HG03460 (cell line): ENCODE data around the gene OVCA2.

Experiments
- ATAC-seq: cut with Tn5 transposase; IDR thresholded peaks from one replicate; pipeline ENCODE4 v1.9.1; 2021; ENCODE audit not compliant: unreplicated experiment

The OVCA2 gene

DNA sequence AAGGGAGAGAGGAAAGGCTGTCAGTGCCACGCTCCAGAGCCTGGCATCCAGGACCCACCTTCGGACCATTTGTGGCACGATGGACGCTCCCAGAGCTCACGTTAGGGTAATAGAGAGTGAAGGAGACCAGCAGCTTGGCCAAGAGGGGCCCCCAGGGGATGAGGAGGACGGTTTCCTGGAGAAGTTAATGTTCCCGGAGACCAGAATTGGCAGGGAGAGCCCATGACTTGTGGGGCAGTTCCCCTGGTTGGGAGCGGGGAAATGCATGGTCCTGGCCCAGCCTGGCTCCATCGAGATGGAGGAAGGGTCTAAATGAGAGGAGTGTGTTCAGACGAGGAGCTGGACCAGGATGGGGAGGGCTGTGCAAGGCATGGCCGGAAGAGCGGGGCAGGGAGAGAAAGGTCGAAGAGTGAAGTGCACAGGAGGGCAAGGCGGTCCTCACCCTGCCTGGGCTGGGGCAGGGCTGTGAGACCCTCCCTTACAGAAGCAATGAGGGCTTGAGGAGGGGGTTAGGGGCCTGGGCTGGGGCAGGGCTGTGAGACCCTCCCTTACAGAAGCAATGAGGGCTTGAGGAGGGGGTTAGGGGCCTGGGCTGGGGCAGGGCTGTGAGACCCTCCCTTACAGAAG lies 10.2 kb downstream of the OVCA2 start:
- no peak for ATAC-seq

DNA sequence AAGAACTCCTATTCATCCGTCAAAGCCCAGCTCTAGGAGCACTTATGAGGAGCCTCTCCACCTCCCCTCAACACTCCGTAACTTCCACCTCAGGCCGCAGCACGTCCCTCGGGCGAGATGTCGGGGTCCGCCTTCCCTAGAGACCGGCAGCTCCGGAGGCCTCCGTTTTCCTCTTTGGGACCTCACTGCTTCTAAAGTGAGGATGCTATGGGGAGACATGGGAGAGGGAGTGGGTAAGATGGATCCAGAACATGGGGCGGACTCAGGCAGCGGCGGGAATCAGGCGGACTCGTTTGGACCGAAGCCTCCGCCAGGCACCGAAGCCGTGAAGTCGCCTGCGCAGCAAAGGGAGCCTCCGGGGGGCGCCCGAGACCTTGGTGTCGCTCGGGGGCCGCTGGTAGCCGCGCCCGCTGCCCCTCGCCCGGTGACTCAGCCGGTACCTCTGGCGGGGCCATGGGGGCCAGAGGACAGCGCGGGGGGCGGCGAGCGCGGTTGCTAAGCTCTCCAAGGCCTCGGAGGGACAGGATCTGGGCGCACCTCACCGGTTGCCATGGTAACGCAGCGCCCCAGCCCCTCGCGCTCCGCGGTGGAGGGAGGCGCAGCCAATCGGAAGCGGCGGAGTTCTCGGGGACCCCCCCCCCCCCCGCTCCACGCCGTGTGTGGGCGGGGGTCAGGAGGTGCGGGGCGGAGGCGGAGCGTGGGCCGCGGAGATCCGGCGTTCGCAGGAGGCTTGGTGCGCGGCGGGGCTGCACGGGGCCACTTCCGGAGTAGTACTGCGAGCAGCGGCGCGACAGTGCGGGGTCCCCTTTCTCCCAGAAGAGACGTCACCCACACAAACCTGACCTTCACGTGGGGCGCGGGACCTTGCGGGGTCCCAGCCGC lies 11.8 kb downstream of the OVCA2 start:
- no peak for ATAC-seq

DNA sequence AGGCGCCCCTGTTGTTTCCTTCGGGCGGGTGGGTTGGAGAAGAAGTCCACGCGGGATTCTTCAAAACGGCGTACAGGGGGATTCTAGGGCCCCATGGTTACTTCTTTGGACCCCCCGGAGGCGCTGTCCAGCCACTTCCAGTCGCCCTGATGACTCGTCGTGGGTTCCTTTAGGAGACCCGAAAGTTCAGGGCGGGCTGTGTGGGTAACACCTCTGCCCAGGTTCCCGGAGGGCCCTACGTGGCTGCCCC lies 12.4 kb downstream of the OVCA2 start:
- no peak for ATAC-seq

DNA sequence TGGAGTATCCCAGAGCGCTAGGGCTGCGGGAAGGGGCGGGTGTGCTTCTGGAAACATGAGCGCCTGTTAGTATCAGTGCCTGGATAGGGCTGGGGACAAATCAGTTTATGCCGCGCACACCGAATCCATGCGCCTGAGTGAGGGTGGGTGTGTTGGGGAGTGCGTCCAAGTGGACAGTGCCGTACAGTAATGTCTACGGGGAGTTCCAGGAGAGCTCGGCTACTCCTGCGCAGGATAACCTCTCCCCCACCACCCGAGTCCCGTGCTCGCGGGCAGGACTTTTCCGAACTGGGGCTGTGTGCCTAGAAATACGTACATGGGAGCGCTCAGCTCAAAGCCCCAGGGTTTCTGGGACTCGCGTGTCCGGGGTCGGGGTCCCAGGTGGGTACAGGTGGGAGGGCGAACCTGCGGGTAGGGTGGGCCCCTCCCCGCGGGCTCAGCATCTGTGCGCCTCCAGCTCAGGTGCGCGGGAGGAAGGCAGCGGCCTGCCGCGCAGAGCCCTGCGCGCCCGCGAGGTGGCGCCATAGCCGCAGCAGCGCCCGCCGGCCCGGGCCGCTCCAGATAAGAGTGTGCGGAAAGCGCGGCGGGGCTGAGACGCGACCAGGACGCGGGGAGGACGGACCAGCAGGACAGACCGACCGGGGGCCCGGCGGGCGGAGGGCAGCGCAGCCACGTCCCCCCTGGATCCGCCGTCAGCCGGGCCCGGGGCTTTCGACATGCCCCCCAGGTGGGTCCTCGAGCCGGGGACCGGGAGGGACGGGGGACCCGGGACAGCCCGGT lies 12.9 kb downstream of the OVCA2 start, which contains the start of gene HIC1:
TSS of gene HIC1 (plus strand) at position 592 of the 780 bp plus-strand sequence. CDS start 1,588 bp downstream, outside the sequence.
- no peak for ATAC-seq

DNA sequence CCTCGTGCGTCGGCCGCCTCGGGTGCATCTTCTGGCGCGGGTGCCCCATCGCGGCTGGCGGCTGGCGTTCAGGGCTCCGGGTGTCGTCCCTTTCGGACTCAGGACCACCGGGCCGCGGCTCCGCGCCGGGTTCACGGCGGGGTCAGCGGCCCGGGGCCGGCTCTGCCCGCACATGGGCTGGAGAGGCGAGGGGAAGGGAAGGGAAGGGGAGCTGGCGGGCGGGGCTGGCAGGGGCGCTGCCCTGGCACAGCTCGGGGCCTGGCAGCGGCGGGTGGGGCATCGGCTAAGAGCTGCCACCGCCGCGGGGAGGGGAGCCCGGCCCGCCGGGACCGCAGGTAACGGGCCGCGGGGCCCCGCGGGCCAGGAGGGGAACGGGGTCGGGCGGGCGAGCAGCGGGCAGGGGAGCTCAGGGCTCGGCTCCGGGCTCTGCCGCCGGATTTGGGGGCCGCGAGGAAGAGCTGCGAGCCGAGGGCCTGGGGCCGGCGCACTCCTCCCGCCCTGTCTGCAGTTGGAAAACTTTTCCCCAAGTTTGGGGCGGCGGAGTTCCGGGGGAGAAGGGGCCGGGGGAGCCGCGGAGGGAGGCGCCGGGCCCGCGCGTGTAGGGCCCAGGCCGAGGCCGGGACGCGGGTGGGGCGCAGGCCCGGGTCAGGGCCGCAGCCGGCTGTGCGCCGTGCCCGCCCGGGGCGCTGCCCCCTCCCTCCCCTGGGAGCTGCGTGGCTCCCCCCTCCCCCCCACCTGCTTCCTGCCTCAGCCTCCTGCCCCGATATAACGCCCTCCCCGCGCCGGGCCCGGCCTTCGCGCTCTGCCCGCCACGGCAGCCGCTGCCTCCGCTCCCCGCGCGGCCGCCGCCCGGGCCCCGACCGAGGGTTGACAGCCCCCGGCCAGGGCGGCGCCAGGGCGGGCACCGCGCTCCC lies 13.7 kb downstream of the OVCA2 start:
- no peak for ATAC-seq

DNA sequence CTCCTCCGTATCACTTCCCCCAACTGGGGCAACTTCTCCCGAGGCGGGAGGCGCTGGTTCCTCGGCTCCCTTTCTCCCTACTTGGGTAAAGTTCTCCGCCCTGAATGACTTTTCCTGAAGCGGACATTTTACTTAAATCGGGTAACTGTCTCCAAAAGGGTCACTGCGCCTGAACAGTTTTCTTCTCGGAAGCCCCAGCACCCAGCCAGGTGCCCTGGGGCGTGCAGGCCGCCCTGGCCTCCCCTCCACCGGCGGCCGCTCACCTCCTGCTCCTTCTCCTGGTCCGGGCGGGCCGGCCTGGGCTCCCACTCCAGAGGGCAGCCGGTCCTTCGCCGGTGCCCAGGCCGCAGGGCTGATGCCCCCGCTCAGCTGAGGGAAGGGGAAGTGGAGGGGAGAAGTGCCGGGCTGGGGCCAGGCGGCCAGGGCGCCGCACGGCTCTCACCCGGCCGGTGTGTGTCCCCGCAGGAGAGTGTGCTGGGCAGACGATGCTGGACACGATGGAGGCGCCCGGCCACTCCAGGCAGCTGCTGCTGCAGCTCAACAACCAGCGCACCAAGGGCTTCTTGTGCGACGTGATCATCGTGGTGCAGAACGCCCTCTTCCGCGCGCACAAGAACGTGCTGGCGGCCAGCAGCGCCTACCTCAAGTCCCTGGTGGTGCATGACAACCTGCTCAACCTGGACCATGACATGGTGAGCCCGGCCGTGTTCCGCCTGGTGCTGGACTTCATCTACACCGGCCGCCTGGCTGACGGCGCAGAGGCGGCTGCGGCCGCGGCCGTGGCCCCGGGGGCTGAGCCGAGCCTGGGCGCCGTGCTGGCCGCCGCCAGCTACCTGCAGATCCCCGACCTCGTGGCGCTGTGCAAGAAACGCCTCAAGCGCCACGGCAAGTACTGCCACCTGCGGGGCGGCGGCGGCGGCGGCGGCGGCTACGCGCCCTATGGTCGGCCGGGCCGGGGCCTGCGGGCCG lies 14.7 kb downstream of the OVCA2 start:
- no peak for ATAC-seq

DNA sequence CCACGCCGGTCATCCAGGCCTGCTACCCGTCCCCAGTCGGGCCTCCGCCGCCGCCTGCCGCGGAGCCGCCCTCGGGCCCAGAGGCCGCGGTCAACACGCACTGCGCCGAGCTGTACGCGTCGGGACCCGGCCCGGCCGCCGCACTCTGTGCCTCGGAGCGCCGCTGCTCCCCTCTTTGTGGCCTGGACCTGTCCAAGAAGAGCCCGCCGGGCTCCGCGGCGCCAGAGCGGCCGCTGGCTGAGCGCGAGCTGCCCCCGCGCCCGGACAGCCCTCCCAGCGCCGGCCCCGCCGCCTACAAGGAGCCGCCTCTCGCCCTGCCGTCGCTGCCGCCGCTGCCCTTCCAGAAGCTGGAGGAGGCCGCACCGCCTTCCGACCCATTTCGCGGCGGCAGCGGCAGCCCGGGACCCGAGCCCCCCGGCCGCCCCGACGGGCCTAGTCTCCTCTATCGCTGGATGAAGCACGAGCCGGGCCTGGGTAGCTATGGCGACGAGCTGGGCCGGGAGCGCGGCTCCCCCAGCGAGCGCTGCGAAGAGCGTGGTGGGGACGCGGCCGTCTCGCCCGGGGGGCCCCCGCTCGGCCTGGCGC lies 15.4 kb downstream of the OVCA2 start:
- no peak for ATAC-seq

DNA sequence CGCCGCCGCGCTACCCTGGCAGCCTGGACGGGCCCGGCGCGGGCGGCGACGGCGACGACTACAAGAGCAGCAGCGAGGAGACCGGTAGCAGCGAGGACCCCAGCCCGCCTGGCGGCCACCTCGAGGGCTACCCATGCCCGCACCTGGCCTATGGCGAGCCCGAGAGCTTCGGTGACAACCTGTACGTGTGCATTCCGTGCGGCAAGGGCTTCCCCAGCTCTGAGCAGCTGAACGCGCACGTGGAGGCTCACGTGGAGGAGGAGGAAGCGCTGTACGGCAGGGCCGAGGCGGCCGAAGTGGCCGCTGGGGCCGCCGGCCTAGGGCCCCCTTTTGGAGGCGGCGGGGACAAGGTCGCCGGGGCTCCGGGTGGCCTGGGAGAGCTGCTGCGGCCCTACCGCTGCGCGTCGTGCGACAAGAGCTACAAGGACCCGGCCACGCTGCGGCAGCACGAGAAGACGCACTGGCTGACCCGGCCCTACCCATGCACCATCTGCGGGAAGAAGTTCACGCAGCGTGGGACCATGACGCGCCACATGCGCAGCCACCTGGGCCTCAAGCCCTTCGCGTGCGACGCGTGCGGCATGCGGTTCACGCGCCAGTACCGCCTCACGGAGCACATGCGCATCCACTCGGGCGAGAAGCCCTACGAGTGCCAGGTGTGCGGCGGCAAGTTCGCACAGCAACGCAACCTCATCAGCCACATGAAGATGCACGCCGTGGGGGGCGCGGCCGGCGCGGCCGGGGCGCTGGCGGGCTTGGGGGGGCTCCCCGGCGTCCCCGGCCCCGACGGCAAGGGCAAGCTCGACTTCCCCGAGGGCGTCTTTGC lies 16.2 kb downstream of the OVCA2 start:
- ATAC-seq = no peak

DNA sequence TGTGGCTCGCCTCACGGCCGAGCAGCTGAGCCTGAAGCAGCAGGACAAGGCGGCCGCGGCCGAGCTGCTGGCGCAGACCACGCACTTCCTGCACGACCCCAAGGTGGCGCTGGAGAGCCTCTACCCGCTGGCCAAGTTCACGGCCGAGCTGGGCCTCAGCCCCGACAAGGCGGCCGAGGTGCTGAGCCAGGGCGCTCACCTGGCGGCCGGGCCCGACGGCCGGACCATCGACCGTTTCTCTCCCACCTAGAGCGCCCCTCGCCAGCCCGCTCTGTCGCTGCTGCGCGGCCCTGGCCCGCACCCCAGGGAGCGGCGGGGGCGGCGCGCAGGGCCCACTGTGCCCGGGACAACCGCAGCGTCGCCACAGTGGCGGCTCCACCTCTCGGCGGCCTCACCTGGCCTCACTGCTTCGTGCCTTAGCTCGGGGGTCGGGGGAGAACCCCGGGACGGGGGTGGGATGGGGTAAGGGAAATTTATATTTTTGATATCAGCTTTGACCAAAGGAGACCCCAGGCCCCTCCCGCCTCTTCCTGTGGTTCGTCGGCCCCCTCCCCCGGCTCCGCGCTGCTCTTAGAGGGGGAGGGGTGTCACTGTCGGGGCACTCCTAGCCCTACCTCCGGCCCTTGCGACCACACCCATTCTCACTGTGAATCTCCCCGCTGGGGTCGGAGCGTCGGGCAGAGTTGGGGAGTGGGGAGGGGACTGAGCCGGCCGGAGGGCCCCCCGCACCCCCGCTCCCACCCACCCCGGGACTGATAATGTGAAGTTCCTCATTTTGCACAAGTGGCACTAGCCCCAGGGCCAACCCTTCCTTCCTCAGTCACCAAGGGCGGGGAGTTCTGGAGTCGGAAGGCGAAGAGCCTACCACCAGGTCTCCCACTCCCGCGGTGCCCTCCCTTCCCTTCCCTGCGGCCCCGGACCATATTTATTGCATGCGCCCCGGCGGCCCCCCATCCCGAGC lies 17.0 kb downstream of the OVCA2 start:
- no peak for ATAC-seq

DNA sequence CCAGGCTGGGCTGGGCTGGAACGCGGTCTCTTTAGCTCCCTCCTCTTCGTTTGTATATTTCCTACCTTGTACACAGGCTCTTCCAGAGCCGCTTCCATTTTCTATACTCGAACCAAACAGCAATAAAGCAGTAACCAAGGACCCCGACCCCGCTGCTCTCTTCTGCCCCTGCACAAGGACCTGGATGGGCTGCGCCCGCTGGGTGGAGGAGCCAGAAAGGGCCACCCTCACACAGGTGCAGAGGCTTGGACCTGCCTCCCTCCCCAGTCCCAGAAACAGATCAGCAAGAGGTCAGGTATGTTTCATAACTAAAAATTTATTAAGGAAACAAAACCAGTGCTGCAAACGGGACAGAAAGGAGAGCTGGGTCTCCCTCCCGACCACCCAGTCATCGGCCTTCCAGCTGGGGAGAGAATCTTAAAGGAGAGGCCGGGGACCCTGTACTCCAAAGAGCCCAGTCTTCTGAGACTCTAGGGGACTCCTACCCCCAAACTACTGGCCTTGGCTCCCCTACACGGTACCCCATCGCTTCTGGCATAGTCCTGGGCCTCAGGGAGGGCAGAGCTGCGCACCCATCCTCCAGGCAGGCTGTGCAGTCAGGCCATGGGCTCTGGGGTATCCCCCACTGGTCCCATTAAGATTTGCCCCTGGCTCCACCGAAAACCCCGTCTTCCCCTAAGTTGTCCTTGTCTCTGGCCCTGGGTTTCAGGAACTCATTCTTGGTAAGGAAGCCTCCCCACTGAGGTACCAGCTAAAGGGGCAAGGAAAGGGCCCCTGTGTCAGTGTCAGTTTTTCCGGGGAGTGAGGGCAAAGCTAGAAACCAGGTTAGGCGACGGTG lies 17.9 kb downstream of the OVCA2 start:
- ATAC-seq = no peak

DNA sequence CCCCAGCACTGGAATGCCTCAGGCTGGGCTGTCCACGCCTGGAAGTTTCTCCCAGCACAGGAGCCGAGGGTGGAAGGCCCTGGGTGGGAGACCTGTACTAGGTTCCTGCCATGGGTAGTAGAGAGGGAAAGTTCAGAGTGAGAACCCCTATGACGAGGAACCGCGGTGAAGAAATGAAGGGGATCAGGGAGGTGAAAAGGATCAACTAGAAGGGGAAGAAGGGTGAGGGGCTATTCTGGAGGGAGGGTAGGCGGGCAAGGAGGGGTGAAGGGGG lies 18.5 kb downstream of the OVCA2 start:
- no peak for ATAC-seq

DNA sequence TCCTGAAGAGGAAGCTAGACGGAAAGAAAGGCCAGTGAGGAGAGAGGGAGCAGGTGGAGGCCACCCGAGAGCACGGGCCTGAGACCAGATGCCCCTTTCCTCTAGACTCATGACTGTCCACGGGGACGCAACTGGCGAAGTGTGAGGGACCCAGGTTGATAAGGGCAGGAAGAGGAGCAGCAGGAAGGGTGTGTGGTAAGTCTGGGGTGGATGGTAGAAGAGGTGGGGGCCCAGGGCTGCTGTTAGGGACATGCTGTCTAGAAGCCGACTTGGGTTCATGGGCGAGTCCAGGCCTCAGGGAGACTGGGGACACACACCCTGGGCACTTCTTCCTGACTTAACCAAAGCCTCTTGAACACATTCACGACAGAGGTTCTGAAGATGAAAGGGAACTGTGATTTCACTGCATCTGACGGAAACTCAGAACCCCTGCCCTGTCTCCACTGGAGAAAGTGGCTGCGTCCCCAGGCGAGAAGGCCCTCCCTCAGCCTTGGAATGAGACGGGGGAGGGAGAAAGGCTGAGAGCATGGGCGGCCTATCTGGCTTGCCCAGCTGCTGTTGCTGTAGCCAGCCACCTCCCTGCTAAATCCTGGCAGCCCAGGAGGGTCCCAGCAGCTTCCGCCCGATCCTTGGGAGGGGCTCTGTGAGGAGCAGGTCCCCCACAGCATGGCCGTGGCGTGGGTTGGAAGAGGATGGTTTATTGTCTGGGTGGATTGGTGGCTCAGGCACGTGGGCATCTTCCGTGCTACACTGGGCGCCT lies 19.0 kb downstream of the OVCA2 start:
- ATAC-seq = no peak

DNA sequence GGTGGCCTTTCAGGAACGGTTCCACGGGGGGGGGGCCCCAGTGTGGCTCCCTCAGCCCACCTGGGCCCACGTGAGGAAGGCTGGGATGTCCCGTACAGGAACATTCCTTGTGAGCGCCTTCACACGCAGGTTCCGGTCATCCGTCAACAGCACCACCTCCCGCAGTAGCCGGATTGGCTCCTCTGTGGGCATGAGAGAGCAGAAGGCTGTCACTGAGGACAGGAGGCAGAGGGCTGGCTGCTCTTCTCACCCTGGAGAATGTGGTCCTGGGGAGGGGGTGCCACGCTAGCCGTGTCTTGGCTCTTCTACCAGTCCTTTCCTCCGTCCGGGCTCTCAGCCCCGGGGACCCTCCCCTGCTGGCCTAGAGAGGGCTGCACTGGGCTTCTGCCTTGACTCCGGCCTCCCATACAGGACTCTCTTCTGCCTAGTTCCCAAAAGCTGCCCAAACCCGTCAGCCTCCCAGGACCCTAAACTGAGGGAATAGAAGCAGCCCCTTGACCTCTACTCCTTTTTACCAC lies 19.7 kb downstream of the OVCA2 start:
- no peak for ATAC-seq

DNA sequence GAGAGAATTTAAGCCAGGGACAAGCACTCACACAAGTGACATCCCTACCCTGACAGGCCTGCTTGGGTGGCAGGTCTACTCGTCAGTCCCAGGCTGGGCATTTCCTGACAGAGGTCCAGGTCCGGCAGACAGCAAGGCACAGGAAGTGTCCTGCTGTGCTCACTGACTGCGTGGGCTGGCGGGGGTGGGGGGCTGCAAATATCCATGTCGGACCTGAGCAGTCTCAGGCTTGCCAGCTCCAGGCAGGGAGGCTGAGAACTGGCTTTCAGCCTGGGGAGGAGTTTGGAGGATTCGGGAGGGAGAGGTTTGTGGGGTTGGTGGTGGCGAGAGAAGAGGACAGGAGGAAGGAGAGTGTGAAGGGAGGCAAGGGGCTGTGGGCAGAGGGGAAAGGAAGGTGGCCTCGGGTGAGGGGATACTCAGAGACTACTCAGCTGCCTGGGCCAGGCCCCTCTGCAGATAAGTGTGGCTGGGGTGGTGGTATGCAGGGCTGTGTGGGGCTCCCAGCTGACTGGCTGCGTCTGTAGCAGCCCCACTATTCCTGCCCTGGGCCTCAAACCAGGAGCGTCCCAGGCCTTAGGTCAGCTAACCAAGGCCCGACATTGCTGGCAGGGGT lies 20.9 kb downstream of the OVCA2 start:
- ATAC-seq = no peak
